HG02759 (cell line): ENCODE data around the gene PNPLA1.

Experiments used
- ATAC-seq: cut with Tn5 transposase; IDR thresholded peaks from one replicate; pipeline ENCODE4 v1.9.1; 2021; ENCODE audit warnings: mild to moderate bottlenecking, moderate library complexity; ENCODE audit not compliant: unreplicated experiment

The PNPLA1 gene

DNA sequence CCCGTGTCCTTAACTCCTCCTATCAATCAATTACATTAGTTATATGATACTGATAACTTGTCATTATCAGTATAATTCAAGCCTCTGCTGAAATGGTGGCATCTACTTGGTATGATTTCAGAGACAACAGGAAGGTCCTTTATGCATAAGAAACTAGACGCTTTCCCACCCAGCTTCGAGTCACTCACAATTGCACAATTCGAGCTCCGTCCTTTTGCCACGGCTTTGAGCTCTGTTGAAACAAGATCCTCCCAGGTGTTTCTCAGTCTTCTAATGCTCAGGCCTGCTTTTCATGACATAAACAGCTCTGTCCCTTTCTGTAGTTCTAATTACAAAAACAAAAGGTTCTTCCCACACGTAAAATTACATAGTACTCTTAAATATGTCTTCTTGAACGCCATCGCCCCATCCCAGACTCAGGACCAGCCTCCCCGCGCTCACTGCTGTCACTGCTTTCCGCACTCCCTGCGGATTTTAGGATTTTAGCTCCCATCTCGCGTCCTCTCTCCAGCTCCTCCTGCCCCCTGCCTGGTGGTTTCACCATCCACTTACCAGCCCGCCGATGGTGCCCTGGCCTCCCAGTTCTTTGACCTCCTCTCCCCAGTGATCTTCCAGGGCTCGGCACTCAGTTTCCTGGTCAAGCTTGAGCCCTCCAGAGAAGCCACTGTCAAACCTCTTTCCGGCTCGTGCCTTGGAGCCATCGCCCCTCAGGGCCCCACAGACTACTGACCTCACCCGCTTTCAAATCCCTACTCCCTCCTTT is 23.2 kb upstream of the PNPLA1 start:
- no peak for ATAC-seq

DNA sequence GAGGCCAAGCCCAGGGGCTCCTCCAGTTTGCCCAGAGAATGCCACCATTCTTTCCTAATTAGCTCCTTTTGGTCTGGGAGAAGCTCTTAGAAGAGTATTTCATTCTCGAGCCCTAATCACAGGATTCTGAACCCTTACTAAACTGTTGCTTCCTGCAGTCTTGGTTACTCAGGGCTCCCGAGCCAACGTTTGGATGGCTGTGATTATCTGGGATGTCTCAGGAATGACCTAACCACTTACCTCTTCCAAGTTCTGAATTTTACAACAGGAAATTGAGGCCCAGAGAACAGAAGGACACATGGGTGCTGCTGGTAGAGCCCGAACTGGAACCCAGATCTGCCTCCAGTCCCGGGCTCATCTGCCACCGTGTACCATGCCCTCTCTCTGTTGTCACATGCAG is 22.2 kb upstream of the PNPLA1 start:
- ATAC-seq = no peak

DNA sequence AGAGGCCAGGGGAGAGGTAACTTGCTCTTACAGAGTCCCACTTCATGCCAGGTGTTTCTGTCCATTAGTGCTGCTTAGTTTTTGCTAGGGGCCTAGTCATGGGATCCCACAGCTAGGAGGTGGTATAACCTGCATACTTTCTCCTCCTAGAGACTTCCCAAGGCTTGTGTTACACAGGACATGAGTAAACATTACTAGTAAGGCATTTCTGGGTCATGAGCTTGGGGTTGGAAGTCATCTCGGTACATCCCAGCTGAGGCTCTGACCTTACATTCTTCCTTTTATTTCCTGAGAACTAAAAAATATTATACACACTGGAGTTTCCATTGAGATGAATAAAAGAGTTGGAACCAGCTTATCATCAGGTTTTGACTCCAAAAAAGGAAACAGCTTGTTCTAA is 20.9 kb upstream of the PNPLA1 start:
- no peak for ATAC-seq

DNA sequence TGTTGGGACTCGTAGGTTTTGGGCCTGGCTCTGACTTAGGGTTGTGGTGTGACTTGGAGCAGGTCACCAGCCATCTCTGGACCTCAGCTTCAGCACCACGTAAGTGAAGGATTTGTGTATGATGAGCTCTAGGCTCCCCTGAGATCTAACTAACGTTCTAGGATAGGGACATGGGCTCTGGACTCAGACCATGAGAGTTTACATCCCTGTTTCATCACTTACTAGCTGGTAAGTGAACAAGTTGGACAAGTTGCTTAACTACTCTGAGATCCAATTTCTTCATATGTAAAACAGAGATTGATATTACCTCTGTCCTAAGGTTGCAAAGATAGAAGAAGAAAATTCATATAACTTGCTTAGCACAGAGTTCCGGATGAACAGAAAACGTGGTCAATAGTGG is 20.3 kb upstream of the PNPLA1 start:
- ATAC-seq = no peak

DNA sequence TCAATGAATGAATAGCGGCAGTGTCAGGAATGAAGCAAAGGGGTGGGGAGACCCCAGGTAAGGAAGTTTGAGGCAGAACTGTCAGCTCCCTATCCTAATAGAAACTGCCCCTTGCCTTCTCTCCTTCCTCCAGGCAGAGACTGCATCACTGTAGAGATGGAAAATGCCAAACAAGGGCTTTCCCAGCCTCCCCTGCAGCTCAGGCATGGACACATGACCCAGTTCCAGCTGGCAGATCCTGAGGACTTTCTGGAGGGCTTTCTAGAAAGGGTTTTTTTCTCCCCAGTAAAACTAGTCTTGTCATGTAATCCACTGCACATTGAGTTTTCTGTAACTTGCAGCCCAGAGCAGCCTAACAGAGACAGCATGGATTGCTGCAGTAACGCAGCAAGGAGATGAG is 17.9 kb upstream of the PNPLA1 start:
- ATAC-seq = no peak

DNA sequence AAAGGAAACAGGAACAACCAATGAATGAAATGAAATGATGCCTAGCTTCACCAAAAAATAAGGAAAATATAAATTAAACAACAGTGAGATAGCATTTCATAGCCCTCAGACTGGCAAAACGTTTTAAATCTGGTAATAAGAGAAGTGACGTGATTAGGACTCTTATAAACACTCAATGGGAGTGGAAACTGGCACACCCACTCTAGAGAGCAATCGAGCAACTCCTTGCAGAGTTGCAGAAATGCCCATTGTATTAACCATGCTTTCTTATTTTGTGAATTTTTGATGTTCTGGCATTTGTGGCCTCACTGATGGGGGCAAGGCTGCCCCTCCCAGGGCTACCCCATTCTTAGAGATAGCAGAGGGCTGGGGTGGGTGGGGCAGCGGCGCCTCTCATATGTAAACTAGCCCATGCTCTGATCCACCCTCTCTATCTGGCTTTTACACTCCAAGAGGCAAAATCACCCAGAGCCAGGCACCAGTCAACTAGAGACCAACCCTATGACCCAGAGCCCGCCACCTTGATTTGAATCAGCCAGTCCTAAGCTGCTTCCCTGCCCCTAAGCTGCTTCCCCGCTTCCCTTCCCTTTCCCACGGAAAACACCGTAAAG is 6.4 kb upstream of the PNPLA1 start:
- no peak for ATAC-seq

DNA sequence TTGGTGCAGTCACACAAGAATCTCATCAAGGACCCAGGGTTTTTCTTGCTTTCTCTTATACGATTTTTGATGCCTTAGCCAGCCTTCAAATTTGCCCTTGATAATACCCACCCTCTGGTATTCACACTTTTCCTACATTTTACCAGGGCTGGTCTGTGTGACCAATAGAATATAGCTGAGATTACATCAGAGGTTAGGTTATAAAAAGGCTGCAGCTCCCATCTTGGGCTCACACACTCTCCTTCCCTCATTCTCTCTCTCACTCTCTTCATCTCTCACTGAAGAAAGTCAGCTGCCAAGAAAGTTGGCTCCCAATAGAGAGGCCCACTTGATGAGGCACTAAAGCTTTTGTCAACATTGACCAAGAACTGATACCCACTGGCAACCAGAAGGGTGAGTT is 4.1 kb upstream of the PNPLA1 start:
- ATAC-seq = no peak

DNA sequence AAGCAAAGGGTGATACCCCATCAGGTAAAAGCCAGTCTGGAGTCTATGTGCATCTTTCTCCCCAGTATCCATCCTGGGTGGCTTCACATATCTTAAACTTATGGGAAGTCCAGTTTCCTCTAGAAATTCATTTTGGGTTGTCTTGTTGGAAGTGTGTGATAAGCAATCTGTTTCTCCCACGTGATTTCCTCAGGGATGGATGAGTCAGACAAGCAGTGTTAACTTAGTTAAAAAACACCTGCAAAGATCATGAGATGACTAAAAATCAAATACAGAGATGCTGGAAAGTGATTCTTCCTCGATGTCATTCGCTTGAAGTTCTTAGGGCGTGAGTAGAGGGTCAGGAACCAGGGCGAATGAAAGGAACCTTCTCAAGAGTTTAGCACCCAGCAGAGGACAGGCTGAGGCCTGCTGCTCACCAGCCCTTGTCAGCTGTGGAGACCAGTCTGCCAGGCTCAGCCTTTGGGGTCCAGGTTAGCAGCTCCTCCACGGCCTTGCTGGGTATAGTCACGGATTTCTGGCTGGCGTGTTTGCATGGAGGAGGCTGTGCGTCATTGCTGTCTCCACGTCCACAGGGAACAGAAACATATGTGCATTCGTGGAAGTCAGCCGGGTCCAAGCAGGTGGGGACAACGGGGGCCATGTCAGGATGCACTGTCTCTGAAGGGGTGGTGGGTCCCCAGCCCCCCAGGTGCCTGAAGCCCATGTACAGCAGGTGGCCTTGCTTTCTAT is 2.8 kb upstream of the PNPLA1 start:
- no peak for ATAC-seq

DNA sequence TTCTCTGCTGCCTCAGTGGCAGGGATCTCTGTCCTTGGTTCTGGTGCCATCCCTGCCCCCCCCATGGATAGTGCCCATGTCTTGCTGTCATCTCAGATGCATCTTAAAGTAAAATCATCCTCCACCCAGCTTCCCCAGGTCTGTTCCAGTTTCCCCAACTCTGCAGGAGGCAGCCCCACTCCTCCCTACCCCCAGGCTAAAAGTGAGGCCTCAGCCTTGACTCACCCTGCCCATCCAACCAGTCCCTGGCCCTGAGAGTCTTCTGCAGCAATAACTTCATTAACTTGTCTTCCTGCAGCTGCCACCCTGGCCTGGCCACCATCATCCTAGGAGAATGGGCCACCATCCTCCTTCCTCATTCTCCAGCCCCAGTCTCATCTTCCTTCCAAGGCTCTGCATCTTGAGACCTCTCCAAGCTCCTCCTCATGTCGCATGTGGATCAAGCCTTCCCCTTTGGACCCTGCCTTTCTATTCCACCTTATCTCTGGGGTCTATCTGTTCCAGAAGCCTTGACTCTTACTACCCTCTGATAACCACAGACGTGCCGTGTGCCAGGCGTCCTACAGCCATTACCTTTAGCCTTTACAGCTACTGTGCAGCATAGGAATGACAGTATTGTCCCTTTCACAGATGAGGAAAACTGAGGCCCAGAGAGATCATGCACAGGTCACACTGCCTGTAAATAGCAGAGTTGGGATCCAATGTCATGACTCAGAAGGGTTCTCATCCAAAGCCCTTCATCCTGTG is 2.0 kb upstream of the PNPLA1 start:
- no peak for ATAC-seq

DNA sequence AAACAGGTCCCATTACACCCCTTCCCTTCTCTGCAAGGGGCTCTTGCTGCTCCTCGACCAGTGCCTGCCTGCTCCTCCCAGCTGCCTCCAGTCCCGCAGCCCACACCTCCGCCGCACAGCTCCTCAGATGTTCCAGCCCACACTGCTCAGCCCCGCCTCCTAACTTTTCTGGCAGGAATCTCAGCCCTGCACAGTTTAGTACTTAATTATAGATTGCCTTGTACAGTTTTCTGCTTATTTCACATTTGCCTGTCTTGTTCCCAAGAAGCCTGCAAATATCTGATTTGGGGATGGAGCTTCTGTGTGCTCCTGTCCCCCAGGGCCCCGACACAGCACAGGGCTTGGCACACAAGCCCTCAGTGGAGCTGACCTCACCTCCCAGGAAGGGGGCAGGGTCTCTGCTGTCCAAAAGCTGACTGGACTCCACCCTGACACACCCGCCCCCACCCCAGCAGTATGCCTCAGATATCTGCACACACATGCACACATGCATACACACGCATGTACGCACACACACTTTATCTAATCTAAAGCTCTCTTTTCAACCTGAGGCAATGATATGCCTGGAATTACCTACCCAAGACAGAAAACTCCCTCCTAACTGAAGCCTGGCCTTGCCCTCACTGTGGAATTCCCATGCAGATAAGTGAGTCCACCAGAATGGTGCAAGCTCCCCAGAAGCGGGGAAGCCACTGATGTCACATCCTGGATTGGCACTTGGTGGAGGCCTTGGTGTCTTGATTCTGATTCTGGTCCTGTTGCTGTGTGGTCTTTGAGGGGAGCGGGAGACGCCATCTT is 1.2 kb upstream of the PNPLA1 start:
- no peak for ATAC-seq

DNA sequence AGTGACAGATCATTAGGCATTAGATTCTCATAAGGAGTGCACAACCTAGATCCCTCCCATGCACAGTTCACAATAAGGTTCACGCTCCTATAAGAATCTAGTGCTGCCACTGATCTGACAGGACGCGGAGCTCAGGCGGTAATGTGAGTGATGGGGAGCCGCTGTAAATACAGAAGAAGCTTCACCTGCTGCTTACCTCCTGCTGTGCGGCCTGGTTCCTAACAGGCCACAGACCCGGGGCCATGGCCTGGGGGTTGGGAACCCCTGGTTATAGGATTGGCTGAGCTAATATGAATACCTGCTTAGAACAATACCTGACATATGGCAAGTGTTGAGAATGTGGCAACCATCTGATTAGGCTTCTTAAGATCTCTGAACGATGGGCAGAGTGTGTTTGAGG is 2.4 kb downstream of the PNPLA1 start:
- ATAC-seq = no peak

DNA sequence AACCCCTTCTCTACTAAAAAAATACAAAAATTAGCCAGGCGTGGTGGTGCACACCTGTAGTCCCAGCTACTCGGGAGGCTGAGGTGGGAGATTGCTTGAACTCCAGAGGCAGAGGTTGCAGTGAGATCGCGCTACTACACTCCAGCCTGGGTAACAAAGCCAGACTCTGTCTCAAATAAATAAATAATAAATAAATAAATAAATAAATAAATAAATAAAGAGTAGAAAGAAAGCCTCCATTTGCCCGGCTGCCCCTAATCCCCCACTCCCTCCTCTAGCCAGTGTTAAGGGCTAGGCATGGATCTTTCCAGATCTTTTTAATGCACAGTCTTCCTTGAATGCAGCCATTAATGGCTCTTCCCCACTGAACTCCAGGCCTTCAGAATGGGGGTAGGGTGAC is 3.2 kb downstream of the PNPLA1 start:
- ATAC-seq = no peak

DNA sequence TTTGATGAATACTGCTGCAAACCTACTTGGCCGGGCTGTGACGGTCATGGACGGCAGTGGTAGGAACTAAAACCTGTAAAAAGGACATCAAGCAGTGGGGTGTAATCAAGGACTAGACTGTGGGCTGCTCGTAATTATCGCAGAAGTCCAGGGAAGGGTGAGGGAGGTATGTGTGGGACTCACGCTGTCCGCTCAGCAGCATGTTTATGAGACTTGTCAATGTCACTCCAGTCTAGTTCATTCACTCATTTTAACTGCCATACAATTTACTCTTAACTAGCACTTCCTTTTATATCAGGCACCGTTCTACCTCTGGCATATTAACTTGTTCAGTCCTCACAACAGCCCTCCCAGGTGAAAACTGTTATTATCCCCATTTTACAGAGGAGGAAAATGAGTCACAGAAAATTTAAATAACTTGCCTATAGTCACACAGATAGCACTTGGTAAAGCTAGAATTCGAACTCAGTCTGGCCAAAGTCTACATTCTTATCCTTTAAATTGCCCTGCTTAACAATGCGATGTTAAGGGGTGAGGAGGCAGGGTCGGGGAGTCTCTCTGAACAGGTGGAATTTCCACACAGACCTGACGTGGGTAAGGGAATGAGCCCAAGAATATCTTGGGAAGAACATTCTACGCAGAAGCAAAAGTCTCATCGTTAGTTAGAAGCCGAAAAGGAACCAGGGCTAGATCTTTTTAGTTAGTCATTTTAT is 4.1 kb downstream of the PNPLA1 start:
- ATAC-seq = no peak

DNA sequence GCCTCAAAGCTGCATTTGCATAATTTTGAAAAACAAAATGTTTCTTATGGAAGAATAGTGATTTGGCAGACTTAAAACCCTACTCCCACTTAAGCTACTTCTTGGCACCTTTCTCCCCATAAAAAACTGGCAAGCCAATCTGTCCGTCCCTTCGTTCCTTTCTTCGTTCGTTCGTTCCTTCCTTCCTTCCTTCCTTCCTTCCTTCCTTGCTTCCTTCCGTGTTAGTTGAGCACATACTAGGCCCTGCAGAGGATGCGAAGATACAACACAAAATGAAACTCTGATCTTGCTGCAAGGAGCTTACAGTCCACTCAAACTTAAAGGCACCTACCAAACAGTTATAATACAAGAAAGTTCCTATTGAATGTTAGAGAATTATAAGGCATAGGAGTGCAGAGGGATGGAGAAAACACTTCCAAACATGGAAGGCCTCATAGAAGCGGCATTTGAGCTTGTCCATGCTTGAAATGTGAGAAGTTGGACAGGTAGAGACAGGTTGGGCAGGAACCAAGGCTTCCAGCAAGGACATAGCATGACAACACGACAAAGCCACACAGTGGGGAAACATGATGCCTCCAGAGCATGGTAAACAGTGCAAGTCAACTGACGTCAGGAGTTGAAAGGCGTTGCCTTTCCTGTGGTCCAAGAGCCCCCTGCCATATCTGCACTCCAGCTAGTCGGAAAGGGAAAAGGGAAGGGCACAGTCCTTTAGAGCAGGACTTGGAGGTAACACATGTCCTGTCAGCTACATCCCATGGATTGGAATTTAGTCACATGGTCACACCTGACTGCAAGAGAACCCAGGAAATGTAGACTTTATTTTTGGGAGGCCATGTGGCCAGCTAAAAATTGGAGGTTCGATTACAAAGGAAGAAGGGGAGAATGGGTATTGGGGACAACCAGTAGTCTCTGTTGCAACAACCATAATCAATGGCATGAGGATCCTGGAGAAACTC is 7.0 kb downstream of the PNPLA1 start:
- no peak for ATAC-seq

DNA sequence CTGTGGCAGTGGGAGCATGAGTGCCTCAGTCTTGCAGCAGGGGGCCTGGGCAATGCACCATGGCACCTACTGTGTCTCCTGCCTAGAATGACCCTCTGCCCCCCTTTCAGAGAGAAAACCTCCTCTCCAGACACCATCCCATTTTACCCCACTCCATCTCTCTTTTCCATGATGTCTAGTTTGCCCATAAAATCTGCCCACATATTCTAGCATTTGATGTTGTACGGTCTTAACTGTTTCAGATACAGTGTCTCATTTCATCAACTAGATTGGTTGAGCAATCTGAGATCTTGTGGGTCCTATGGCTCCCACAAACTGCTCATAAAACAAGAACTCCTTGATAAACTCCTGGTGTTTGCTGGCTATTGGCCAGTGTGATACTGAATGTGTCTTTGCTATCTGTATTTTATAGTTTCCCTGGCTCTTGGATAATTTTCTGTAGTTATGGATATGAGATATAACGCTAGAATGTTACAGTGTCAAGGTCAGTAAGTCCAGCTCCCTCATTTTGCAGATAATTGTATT is 8.1 kb downstream of the PNPLA1 start:
- ATAC-seq = no peak

DNA sequence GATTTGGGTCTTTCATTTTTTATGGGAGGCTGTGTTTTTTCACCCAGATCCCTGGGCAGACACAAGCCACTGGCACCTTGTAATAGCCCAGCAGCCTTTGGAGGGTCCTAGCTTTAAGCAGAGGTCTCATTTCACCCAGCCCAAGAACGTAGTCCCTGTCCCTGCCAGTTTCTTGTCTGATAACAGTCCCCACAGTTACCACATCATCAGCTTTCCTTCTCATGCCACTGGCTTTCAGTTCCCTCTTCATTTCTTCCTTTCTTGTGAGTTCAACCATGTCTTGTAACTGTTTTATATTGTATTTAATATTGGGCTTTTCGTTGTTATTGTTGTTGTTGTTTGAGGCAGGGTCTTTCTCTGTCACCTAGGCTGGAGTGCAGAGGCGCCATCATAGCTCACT is 10.6 kb downstream of the PNPLA1 start:
- ATAC-seq = no peak

DNA sequence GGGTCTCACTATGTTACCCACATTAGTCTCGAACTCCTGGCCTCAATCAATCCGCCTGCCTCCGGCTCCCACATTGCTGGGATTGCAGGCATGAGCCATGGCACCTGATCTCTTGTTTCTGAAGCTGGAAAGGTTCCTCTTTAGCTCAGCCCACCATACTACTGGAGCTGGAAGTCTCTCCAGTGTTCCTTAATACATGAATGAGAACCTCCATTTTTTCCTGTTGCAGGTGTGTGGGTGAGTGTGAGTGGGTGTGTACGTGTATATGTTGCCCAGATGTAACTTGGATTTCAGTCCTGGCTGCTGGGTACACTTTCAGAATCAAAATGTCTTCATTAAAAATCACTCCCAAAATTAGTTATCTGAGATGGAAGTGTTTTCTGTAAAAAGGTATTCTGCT is 11.1 kb downstream of the PNPLA1 start:
- no peak for ATAC-seq

DNA sequence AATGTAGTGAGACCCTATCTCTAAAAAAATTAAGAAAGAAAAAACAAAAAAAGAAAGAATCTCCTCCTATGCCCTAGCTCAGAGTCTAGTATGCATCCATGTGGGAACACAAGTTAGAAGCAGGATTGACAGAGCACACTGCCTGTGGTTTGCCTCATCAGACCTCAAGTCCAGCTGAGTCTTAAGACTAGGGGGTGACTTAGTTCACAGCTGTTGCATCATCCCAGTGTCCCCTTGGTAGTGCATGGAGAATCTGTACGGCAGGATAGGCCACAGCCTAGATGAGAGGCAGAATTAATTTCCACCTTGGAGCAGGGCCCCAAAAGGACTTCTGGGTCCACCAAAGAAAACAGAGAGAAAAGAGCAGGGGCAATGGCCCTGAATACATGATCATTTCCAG is 13.7 kb downstream of the PNPLA1 start:
- no peak for ATAC-seq

DNA sequence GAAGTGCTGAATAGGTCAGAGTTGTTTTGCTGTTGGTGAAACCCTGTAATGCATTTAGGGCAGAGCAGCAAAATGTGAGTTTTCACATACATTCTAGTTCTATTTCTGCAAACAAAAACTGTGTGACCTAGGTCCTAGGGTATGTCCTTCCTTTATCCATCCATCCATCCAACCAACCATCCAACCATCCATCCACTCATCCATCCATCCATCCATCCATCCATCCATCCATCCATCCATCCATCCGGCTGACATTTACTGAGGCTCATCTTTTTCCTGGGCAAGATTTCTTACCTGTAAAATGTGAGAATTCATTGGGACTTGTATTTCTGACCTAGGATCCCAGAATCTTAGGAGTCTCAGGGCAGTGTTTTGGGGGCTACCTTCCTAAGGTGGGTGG is 14.5 kb downstream of the PNPLA1 start:
- no peak for ATAC-seq
